Measurements from ENCODE around the gene MAP7D1.
"Not testable (repeated sequence)": the region's sequence is repeated elsewhere in the genome, so short reads cannot be mapped to it uniquely, and the experiment has no call there.

The MAP7D1 gene

GRCh38 chr1:36154765-36155407, 1.1 kb upstream of the MAP7D1 start:
- no peak for DNase-seq

- DNase-seq = peak; percentile 25
These were observed 562 bp downstream of the MAP7D1 start for GRCh38 chr1:36156329-36157114.

- DNase-seq = no peak
These were observed 1.3 kb downstream of the MAP7D1 start for GRCh38 chr1:36157115-36157903.

GRCh38 chr1:36157973-36158826, 2.2 kb downstream of the MAP7D1 start:
- no peak for DNase-seq

- DNase-seq = not testable (repeated sequence)
These were observed 2.9 kb downstream of the MAP7D1 start for GRCh38 chr1:36158827-36159252.

- DNase-seq = no peak
These were observed 3.8 kb downstream of the MAP7D1 start for GRCh38 chr1:36159614-36160387.

GRCh38 chr1:36160388-36160948, 4.5 kb downstream of the MAP7D1 start:
- DNase-seq = no peak

- DNase-seq = peak; percentile 37
These were observed 5.1 kb downstream of the MAP7D1 start for GRCh38 chr1:36160949-36161485.

- peak; percentile 63 for DNase-seq
These were observed 5.9 kb downstream of the MAP7D1 start for GRCh38 chr1:36161641-36162531.

- no peak for DNase-seq
These were observed 6.8 kb downstream of the MAP7D1 start for GRCh38 chr1:36162680-36163239.

- DNase-seq = no peak
These were observed 7.5 kb downstream of the MAP7D1 start for GRCh38 chr1:36163426-36163825.

- DNase-seq = no peak
These were observed 8.4 kb downstream of the MAP7D1 start for GRCh38 chr1:36164361-36164760.

- no peak for DNase-seq
These were observed 9.2 kb downstream of the MAP7D1 start for GRCh38 chr1:36165145-36165544.

- no peak for DNase-seq
These were observed 10.2 kb downstream of the MAP7D1 start for GRCh38 chr1:36166136-36166535.

GRCh38 chr1:36166938-36167905, 11.3 kb downstream of the MAP7D1 start:
- no peak for DNase-seq

- no peak for DNase-seq
These were observed 12.6 kb downstream of the MAP7D1 start for GRCh38 chr1:36168514-36168913.

GRCh38 chr1:36170643-36171412, 14.9 kb downstream of the MAP7D1 start:
- DNase-seq = no peak

Data from kidney glomerular epithelial cell (primary cell).